GM21619 (cell line): ENCODE measurements around the gene PROM1.

Experiments
- ATAC-seq: cut with Tn5 transposase; IDR thresholded peaks from one replicate; pipeline ENCODE4 v1.9.1; 2021; ENCODE audit not compliant: unreplicated experiment

PROM1 gene

DNA sequence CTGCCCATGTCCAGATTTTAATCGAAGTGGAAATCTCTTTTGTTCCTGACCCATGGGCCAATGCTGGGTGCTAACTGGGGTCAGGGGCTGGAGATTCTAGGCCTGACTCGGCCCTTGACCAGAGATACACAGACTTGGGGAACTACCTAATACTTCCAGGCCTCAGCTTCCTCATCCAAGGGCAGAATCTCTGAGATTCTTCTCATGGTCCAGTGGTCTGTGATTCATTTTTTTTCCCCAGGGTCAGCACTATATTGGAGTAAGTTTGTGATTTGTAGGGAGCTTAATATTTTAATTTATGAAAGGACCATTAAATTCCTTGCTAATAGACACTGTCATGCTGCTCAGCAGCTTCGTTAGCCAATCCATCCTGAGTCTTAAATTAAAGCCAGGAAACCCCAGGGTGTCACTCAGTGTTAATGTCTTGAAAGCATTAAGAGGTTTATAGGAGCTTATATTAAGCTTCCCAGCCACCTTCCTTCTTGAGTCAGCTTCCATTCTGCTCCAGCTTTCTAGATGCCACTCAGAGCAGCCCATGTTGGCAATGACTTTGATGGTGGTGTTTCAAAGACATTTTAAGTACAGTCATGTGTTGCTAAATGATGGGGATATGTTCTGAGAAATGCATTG lies 27.0 kb upstream of the PROM1 start:
- no peak for ATAC-seq

DNA sequence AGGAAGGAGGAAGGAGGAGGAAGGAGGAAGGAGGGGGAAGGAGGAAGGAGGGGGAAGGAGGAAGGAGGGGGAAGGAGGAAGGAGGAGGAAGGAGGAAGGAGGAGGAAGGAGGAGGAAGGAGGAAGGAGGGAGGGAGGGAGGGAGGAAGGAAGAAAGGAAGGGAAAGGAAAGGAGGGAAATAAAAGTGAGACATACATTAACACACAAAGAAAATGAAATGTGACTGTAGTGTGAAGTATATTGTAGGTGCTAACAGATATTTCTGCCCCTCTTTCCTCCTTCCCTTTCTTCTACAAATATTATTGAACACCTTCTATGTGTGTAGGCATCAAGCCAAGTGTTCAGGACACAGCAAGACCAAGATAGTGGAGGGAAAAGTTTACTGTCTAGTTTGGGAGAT lies 26.4 kb upstream of the PROM1 start:
- ATAC-seq = no peak

DNA sequence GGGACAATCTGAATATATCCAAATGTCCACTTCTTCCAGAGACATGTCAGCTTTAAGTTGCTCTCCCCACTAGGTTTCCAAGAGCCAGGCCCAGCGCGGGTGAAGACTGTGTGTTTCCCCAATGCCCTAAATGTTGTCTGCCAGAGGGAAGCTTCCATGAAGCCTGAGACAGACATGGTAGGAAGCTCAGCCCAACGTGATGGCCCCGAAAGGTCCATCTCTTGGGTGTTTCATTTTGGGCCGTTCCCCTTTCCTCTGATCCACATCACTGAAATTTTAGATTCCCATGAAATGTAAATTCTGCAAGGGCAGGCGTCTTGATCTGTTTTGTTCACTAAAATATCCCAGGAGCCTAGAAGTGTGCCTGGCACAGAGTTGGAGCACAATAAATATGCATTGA lies 25.4 kb upstream of the PROM1 start:
- no peak for ATAC-seq

DNA sequence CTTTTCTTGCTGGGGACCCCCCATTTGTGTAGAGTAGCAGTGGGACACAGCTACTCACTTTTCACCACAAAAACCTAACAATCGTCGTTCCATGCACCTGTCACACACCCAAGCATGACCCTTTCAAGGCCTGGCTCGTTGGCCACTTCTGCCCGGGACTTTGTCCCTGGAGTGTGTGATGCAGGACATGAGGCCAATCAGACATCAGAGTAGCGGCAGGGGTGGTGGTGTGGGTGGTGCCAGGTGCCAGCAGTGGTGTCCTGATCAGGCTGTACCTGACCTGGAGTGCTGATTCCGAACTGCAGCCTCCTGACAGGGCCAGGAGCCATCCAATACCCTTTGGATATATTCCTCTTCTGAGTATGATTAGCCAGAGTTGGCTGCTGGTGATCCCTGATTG lies 23.1 kb upstream of the PROM1 start:
- ATAC-seq = no peak

DNA sequence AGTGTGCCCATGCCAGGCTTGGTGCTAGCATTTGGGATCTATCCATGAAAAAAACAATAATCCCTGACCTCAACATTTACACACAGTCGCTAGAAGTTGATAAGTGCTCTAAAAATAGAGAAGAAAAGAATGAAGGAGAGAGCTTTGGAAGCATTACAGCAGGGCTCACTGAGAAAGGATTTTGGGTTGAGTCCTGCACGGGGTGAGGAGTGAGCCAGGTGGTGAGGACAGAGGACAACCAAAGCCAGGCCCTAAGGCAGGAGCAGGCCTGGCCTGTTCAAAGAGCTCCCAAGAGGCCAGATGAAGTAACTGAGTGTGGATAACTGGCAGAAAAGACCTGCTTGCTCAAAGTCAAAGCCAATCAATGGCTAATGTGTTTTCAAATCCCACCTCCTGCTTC lies 20.7 kb upstream of the PROM1 start:
- ATAC-seq = no peak

DNA sequence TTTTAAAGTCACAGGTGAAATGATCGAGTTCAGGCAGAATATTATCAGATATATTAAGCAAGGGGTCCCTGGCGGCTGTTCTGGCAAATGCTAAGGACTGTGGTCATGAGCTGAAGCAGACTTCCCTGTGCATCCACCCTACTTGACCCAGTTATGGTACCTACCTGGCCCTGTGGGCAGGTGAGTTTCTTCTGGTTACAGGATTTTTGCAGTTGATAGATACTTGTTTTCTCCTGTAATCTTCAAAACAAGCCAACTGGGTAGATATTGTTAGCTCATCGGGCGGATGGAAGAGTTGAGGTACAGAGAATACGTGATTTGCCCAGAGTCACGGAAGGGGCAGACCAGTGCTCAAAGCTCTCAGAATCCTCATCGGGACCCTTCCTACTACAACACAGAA lies 18.5 kb upstream of the PROM1 start:
- no peak for ATAC-seq

DNA sequence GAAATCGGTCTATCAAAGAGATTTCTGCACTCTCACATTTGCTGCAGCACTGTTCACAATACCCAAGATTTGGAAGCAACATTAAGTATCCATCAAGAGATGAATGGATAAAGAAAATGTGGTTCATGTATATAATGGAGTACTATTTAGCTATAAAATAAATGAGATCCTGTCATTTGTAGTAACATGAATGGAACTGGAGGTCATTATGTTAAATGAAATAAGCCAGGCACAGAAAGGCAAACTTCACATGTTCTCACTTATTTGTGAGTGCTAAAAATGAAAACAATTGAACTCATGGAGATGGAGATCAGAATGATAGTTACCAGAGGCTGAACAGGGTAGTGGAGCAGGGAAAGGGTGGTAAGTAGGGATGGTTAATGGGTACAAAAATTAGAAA lies 17.0 kb upstream of the PROM1 start:
- ATAC-seq = no peak

DNA sequence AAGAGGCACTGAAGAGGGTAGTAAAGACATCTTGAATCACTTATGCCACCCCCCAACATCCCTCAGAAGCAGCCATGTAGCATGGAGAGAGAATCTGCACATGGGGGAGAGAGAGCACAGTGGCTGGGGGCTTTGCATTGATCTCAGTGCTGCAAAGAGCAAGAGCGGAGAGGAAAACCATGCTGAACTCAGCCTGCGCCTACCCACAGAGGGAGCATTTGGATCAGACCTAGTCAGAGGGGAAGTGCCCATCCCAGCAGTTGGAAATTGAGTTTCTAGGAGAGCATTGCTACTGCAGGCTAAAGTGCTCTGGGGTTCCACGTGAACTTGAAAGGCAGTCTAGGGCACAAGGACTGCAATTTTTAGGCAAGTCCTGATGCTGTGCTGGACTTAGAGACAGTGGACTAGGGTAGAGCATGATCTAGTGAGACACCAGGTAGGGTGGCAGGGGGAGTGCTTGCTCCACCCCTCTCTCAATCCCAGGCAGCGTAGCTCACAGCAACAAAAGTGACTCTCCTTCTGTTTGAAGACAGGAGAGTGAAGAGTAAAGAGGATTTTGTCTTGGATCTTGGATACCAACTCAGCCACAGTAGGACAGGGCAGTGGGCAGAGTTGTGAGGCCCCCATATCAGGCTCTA lies 9.0 kb upstream of the PROM1 start:
- ATAC-seq = no peak

DNA sequence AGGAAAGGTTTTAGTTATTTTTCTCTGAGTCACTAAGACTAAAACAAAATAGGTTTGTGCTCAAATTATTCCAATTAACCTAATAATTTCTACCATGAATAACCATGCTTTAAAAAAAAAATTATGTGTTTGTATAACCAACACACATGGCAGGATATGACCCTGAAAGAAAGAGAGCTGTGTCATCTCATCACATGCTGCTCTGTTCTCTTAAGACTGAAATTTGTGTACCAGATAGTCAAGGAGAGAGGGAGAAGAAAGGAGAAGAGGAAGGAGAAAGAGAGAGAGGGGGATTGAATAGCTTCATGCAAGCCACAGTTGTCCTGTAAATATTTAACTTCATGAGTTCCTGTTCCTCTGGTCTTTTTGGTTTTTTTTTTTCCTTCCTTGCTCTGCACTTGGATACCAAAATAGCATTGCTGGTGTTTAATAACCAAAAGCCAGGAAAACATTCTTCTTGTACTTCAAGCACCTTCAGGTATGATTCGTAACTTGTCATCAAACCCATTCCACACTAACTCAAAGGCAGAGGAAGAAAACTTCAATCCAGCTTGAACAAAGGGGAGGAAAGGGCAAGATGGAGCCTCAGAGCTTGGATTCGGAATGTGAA lies 6.4 kb upstream of the PROM1 start:
- ATAC-seq = no peak

DNA sequence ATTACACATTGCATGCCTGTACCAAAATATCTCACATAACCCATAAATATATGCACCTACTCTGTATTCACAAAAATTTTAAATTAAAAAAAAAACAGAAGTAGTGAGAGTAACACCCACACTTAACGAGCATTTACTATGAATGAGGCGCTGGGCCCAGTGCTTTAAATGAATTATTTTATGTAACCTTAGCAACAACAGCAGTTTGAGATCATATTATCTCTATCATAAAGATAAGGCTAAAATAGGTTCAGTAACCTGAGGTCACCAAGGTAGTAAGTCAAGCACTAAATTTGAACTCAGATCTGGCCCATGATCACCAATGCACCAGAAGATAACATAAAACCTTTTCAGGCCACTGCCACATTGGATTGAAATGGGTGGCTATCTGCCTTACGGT lies 5.3 kb upstream of the PROM1 start:
- no peak for ATAC-seq

DNA sequence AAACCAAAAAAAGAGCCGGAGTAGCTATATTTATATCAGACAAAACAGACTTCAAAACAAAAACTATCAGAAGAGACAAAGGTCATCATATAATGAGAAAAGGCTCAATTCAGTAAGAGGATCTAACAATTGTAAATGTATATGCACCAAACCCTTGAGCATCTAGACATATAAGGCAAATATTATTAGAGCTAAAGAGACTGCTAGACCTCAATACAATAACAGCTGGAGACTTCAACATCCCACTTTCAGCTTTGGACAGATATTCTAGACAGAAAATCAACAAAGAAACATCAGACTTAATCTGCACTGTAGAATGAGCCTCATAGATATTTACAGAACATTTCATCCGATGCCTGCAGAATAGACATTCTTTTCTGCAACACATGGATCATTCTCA lies 4.8 kb upstream of the PROM1 start:
- ATAC-seq = no peak

DNA sequence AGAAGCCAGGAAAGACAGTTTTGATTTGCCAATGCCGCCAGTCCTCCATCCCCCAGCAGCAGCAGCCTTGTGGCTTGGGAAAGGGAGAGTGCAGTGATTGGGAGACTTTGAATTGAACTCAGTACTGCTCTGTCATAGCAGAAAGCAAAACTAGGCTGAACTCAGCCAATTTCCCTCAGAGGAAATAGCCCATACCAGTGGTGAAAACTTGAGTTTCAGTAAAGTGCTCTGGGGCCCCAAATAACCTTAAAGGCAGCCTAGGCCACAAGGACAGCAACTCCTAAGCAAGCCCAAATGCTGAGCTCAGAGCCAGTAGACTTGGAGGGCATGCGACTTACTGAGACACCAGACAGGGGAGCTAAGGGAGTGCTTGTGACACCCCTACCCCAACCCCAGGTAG lies 2.0 kb upstream of the PROM1 start:
- no peak for ATAC-seq

DNA sequence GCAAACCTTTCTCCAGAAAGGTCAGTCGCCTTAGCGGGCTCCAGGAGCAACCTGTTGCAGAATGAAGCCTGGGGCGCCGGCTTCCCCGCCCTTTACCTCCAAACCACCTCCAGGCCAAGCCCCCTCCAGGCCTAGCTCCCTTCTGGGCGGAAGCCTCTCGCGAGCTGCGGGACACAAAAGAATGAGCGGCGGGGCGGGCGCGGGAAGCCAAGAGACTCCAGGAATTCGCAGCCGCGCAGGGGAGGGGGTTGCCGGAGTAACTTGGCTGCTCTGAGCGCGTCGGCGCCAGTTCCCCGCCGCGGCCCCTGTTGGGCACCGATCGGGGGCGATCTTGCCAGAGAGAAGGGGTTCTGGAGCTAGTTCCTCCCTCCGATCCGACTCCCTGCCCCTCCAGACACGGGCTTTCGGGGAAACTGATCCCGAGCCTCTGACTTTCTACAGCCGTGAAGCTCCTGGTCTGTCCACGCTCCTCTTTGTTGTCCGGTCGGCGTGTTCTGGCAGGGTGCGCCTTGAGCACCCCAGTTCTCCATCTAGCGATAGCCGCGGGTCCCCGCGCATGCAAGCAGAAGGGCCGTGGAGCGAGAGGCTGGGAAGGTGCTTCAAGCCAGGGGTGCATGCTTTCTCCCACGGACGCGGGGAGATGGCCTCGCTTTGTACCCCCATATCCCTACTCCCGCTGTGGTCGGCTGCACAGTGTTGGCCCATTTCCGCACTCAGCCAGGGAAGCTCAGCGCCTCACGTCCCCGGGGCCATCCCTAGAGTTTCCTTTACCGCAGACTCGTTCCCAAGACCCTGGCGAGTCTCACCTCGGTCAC lies 1.2 kb downstream of the PROM1 start:
- no peak for ATAC-seq

DNA sequence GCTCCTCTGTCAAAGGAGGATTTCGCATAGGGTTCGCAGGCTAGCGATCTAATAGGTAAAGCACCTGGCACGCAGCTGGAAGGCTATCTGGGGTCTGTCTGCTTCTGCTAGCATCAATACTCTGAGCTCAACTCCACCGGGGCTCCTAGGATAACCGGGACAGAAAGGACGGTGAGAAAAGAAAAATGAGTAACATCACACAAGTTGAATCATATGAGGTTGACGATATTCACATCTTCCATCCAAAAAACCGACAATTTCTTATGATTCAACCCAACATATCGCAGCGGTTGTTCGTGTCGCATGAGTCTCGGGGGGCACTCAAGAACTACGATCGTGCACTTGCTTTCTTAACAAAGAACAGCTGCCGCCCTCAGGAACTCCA lies 1.8 kb downstream of the PROM1 start:
- ATAC-seq = no peak

DNA sequence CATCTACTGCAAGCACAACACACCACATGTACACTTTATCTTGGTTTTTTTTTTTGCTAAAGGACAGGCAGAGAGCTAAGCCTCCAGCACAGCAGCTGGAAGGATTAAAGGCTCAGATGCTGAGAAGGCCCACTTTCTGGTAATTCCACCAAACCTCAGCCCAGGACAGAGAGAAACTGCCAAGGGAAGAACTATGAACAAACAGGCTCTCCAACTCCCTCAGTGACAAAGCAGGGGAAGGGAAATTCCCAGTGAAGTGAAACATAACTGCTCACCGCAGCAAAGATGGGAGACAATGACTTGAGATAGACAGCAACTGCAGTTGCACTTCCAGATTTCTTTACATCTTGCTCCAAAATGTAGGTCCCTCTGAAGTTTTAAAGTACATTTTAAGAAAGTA lies 4.8 kb downstream of the PROM1 start:
- peak; percentile 72 for ATAC-seq

DNA sequence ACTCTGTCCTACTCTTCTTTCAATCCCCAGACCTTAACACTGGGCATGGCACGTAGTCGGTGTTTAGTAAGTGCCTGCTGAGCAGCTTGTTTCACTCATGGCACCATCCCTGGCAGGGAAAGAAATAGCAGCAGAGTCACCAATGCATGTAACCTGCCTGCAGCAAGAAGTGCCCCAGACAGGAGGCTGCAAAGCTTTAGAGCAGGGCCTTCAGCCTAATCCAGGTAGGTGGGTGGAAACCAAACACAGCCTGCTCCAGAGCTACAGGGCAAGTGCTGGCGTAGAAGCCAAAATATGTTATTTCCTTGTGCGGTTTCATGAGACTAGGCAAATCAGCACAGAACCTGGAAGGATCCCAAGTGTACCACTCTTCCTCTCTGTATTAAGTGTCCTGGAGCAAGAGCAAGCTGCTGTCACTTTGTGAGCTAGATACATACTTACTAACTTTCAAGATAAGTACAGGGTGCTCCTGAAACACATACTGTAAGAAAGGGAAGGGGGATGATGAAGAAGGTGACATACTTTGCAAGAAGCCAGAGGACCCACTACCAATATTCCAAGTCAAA lies 5.5 kb downstream of the PROM1 start:
- ATAC-seq = no peak

DNA sequence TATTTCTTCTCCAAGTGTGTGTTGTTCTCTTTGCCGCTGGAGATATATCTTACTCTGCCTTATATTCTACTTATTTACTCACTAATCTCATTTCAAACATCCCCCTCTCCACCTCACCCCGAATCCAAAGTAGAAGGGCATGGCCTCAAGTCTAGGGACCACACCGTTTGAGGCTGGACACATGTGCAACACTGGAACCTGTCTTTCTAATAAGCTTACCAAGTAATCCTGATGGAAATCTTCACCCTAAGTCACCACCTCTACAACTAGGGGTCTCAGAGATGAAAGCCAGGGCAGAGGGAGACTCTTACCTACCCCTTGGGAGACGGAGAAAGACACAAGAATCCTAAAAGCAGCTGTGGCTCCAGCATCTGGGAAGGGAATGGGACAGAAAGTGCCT lies 6.0 kb downstream of the PROM1 start:
- no peak for ATAC-seq

DNA sequence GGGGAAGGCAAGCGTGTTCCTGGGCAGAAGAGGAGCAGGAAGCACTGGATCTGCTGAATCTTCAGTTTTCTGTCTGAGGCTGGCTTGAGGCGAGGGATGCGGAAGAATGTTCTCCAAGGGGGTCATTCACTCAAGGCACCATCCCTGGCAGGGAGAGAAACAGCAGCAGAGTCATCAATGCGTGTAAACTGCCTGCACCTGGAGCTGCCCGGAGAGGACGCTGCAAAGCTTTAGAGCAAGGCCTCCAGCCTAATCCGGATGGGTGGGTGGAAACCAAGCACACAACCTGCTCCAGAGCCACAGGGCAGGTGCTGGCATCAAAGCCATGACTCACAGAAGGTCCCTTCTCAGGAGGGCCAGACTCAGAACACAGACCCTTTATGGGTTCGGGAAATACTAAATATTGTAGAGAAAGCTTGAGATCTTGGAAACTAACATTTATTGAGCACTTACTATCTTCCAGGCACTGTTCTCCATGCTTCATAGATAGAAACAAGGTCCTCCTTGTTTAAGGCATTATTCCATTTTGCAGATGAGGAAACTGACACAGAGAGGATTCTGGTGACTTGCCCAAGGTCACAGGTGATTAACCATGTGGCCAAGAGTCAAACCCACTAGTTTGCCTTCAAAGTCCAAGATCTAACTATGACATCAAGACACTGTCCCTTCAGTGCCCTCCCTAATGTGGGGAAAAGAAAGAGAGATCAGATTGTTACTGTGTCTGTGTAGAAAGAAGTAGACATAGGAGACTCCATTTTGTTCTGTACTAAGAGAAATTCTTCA lies 7.7 kb downstream of the PROM1 start:
- ATAC-seq = no peak

DNA sequence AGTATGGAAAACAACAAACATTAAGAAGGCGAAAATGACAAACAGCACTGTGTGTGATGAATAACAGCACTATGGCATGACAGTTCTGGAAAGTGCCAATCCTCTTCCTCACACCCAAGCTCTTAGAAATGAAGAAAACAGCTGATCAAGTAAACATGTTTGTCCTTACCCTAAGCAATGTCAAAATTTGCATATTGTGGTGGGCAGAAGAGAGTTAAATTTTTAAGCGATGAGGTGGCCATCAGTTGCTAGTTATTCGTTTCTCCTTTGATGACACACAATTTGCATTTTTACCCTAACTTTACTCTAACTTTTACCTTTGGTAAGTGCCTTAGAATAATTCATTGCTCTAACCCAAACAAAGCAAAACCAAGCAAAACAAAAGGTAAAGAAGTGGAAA lies 8.8 kb downstream of the PROM1 start:
- ATAC-seq = no peak

DNA sequence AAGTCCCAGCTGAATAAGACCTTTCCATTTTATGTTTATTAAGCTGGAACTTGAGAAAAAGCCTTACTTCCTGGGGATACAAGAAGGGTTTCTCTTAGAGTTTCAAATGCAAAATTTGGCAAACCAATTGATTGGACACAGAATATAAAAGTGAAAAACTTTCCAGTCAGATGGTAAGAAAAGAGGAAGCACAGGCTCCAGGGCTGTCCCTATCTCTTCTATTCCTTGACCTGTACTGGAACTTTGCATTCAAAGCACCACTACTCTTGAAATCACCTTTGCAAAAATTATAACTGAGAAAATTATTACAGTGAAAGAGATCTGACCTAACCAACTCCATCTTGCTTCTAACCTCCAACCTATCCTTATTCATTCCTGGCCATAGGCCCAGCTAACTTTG lies 11.7 kb downstream of the PROM1 start:
- ATAC-seq = no peak

DNA sequence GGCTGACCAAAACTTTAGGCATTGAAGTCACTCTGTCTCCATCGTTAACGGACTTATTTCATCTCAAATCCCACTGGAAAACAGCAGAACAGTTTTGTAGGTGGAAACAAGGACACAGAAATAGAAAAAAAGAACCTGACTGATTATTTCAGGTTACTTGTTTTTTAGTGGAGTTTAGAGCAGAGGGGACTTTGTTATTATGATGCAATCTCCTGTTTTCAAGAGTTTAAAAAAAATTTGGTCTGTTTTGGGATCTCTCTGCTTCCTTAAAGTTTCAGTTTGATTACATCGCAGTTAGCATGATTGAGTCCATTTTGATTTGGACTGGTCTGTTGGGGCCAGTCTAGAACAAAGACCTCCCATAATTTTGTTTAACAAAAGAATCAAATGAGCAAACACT lies 13.6 kb downstream of the PROM1 start:
- no peak for ATAC-seq
